Fibroblast of pulmonary artery (primary cell): ENCODE measurements around the gene PLEKHA8.

Experiments used
- DNase-seq: peaks from one replicate; pipeline ENCODE4 v3.0.0-alpha.2; 2010; ENCODE audit warnings: low read depth
- H3K4me3 ChIP-seq: replicated peaks from 2 replicates; pipeline ENCODE4 v1.5.1; 2011; ENCODE audit warnings: low read depth, mild to moderate bottlenecking, control low read depth, low read length, moderate library complexity
- TF ChIP-seq, protein P1 (sequence below): IDR thresholded peaks from 2 replicates; pipeline ENCODE4 v1.5.1; 2011; ENCODE audit warnings: mild to moderate bottlenecking, control low read depth, low read length, inconsistent platforms; ENCODE audit errors: missing control alignments

Gene PLEKHA8

DNA sequence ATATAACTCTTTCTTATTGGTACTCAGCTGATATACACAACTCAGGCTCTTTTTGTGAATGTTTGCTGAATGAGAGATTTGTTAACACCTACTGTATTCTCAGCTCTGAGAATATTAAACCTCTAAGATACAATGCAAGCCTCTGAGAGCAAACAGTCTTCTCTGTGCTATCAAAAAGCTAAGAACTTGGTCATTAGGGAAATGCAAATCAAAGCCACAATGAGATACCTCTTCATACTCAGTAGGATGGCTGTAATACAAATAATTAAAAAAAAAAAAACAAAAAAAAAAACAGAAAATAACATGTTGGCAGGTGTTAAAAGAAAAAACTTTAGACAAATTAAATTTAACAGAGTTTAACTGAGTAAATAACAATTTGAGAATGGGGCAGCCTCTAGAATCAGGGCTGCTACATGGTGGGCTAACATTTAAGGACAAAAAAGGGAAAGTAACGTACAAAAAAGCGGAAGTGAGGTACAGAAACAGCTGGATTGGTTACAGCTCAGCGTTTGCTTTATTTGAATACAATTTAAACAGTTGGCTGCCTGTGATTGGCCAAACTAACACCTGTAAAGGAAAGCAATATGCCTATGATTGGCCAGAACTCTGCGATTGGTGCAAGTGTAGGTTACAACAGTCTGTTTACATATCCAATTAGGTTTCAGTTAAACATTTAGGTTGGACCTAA is 91.8 kb downstream of the PLEKHA8 start:
- TF ChIP-seq, protein P1, sequence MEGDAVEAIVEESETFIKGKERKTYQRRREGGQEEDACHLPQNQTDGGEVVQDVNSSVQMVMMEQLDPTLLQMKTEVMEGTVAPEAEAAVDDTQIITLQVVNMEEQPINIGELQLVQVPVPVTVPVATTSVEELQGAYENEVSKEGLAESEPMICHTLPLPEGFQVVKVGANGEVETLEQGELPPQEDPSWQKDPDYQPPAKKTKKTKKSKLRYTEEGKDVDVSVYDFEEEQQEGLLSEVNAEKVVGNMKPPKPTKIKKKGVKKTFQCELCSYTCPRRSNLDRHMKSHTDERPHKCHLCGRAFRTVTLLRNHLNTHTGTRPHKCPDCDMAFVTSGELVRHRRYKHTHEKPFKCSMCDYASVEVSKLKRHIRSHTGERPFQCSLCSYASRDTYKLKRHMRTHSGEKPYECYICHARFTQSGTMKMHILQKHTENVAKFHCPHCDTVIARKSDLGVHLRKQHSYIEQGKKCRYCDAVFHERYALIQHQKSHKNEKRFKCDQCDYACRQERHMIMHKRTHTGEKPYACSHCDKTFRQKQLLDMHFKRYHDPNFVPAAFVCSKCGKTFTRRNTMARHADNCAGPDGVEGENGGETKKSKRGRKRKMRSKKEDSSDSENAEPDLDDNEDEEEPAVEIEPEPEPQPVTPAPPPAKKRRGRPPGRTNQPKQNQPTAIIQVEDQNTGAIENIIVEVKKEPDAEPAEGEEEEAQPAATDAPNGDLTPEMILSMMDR, result no peak
- DNase-seq, result no peak
- H3K4me3 ChIP-seq, result no peak overlapping the region

DNA sequence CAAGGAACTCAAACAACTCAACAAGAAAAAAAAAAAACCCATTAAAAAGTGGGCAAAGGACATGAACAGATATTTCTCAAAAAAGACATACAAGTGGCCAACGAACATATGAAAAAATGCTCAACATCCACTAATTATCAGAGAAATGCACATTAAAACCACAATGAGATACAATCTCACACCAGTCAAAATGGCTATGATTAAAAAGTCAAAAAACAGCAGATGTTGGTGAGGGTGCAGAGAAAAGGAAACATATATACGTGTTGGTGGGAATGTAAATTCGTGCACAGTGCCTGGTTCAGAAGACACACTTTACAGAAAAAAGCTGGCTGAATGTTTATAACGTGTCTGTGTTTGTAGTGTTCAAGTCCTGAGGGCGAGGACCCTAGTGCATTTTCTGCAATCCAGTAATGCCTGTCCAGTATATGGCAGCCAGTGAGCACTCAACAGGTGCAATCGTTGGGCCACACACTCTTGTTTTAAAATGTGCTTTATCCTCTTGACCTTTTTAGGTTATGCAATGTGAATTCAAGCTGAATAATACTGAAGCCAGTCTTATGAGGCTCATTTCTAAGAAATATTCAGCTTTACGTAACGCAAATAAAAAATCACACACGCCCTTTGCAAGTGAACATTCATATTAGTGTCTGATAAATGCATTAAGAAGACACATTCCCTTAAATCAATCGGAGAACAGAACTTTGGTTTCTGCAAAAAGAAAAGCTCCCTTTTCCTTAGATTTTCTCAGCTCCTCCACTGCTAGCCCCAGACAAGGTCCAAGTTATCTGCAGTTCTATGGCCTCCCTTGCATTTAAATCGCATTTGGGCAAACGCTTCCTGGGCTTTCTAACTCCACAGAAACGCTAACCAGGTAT is 105.8 kb downstream of the PLEKHA8 start:
- H3K4me3 ChIP-seq, result peak overlapping the region; percentile 80
- TF ChIP-seq, protein P1, result no peak
- no peak for DNase-seq

DNA sequence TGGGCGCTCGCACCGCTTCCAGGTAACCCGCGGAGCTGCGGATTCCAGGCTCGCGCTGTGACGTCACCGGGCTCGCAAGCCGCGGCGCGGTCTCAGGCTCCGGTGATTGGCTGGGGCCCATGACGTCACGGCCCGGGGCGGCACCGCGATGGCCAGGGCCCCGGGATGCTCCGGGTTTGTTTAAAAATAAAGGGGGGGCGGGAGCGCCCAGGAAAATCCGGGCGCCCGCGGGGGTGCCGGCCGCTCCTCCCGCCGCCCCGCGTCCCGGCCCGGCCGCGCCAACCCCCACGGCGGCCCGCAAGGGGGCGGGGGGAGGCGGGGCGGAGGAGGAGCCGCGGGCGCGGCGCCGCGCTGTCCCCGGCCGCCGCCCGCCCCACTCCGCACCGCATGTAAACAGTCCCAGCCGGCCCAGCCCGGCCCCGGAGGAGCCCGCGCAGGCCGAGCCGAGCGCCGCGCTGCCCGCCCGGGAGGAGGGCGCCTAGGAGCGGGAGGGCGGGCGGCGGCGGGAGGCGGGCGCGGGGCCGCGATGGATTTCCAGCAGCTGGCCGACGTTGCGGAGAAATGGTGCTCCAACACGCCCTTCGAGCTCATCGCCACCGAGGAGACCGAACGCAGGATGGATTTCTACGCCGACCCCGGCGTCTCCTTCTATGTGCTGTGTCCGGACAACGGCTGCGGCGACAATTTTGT is 106.5 kb downstream of the PLEKHA8 start, which contains the start of gene MTURN:
Gene MTURN, plus strand, starts transcription at position 376 of the 690 bp plus-strand sequence. Its CDS starts 151 bp downstream, at position 527.
- TF ChIP-seq, protein P1, result no peak
- peak; percentile 77 for DNase-seq
- peak within 1 kb of the TSS; percentile 80 for H3K4me3 ChIP-seq

DNA sequence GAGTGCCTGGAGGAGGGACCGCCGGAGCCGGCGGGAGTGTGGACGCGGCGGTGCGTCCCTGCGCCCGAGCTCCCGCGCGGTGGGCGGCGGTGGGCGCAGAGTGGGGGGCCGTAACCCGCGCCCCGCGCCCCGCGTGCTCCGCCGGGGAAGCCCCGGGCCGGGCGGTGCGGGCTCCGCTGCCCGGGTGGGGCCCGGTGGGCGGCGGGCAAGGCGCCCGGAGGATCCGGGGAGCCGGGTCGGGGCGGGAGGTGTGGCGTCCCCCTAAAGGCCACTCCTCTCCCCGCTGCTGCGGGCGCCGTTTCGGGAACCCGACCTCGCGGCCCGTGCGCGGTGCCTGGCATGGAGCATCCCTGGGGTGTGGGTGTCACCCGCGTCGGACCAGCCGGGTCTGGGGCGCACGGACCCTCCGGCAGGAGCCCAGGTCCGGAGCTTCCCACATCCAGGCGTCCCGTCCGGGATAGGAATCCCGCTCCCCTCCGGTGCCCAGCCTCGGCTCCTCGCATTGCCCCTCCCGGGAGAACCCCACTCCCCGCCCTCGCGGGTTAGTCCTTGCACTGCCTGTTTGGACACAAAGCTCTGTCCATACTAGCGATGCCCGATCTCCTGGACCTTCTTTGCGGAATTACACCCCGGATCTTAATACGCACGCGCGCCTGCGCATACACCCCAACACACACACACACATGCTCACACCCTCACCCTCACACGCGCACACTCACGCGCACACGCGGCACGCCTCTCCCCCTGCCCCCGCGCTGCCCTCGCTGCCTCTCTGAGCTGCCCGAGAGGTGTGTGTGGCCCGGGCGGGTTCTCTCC is 107.3 kb downstream of the PLEKHA8 start:
- H3K4me3 ChIP-seq, result peak overlapping the region; percentile 80
- DNase-seq, result peak; percentile 61
- TF ChIP-seq, protein P1, result no peak

DNA sequence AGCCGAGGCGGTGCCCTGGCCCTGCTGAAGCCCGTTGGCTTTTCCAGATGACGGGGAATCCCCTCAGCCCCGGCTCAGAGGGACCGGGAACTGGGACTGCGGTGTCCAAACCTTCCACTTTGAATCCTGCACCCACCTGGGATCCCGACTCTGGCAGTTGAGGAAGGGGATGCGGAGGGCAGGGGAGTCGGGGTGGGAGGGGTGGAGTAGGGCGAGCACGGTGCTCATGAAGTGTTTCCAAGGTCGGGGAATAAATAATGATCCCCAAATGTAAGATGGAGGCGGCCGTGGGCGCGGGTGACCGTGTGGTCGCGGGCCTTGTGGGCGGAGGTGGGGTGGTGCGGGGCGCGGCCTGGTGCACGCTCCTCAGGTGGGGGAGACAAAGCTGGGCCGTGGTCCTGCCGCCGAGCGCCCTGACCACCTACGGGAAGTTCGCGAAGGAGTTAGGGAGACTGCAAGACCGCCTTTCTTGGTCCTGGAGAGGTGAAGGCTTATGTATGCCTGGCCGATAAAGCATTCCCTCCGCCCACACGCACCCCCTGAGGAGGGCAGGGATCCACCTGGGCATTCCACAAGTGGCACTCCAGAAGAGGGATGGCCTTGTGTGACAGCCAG is 108.0 kb downstream of the PLEKHA8 start:
- TF ChIP-seq, protein P1, result no peak
- DNase-seq, result no peak
- H3K4me3 ChIP-seq, result peak overlapping the region; percentile 80
